ENCODE data around the gene IFI30. TPM values are rescaled to one million over a fixed set of nuclear protein-coding genes. Genes with fewer than 3 reads are reported as not detected.

IFI30 gene
- total RNA-seq, 4 donors from 2014 or later: 22.4 to 92.8 (median 42.9) TPM

GRCh38 chr19:18211683-18212082 lies 38.1 kb downstream of the IFI30 start:
- Histone ChIP-seq H3K36me3 (no peaks in the 10 kb centered on the region), H3K9me3 (no peaks in the 10 kb centered on the region), H3K27ac (replicated peaks in 1 of 4) (no peak overlapping the region), H3K4me3 (no peak overlapping the region), H3K4me1 (peaks cover 0 to 9% (median 7%) of the 10 kb centered on the region in 4 donors), H3K27me3 (peaks cover 0 to 24% (median 0%) of the 10 kb centered on the region in 4 donors)
- intact Hi-C loops (cut with DNase I): no loop called here
- TF ChIP-seq POLR2A (IDR thresholded peaks at IDR 0.05; ENCODE audit: low read depth) (no peak), CTCF (IDR thresholded peaks at IDR 0.05) (no peak), EP300 (IDR thresholded peaks at IDR 0.05) (no peak)
- no peak for DNase-seq (ENCODE audit: extremely low spot score)
- 92% methylated on average over 9 of the region's 14 CpGs for WGBS

- DNase-seq (ENCODE audit: extremely low spot score): no peak
- H3K27me3 ChIP-seq: peaks cover 0 to 14% (median 0%) of the 10 kb centered on the region in 4 donors
- intact Hi-C loops (cut with DNase I): no loop called here
- 70% methylated on average over 7 of the region's 7 CpGs for WGBS
- no peak overlapping the region for H3K27ac ChIP-seq (replicated peaks in 1 of 4)
- TF ChIP-seq POLR2A (IDR thresholded peaks at IDR 0.05; ENCODE audit: low read depth) (no peak), EP300 (IDR thresholded peaks at IDR 0.05) (no peak), POLR2AphosphoS5 (IDR thresholded peaks at IDR 0.05) (no peak), CTCF (IDR thresholded peaks at IDR 0.05) (no peak)
- H3K36me3 ChIP-seq: no peaks in the 10 kb centered on the region
- no peak overlapping the region for H3K4me3 ChIP-seq
- H3K4me1 ChIP-seq: no peaks in the 10 kb centered on the region
- no peaks in the 10 kb centered on the region for H3K9me3 ChIP-seq
Measured at GRCh38 chr19:18214779-18215433, 41.3 kb downstream of the IFI30 start.

GRCh38 chr19:18216789-18217188 lies 43.2 kb downstream of the IFI30 start:
- Histone ChIP-seq H3K27ac (replicated peaks in 1 of 4) (no peak overlapping the region), H3K4me1 (peaks cover 0 to 7% (median 5%) of the 10 kb centered on the region in 4 donors), H3K9me3 (no peaks in the 10 kb centered on the region), H3K4me3 (no peak overlapping the region), H3K36me3 (no peaks in the 10 kb centered on the region), H3K27me3 (peaks cover 0 to 26% (median 7%) of the 10 kb centered on the region in 4 donors)
- no peak for TF ChIP-seq CTCF (IDR thresholded peaks at IDR 0.05)
- TF ChIP-seq POLR2A (IDR thresholded peaks at IDR 0.05; ENCODE audit: low read depth): no peak
- TF ChIP-seq EP300 (IDR thresholded peaks at IDR 0.05): no peak
- TF ChIP-seq POLR2AphosphoS5 (IDR thresholded peaks at IDR 0.05): no peak
- DNase-seq (ENCODE audit: extremely low spot score): no peak
- intact Hi-C loops (cut with DNase I): no loop called here
- WGBS: 90% methylated on average over 4 of the region's 8 CpGs

GRCh38 chr19:18218159-18218558 lies 44.5 kb downstream of the IFI30 start:
- H3K36me3 ChIP-seq: no peaks in the 10 kb centered on the region
- intact Hi-C loops (cut with DNase I): no loop called here
- 94% methylated on average over 2 of the region's 17 CpGs for WGBS
- H3K27me3 ChIP-seq: peaks cover 0 to 26% (median 7%) of the 10 kb centered on the region in 4 donors
- TF ChIP-seq EP300 (IDR thresholded peaks at IDR 0.05) (no peak), POLR2AphosphoS5 (IDR thresholded peaks at IDR 0.05) (no peak), CTCF (IDR thresholded peaks at IDR 0.05) (no peak), POLR2A (IDR thresholded peaks at IDR 0.05; ENCODE audit: low read depth) (no peak)
- H3K4me1 ChIP-seq: peaks cover 0 to 7% (median 5%) of the 10 kb centered on the region in 4 donors
- H3K9me3 ChIP-seq: no peaks in the 10 kb centered on the region
- H3K4me3 ChIP-seq: no peak overlapping the region
- H3K27ac ChIP-seq (replicated peaks in 1 of 4): no peak overlapping the region
- no peak for DNase-seq (ENCODE audit: extremely low spot score)

- Histone ChIP-seq H3K9me3 (no peaks in the 10 kb centered on the region), H3K27me3 (peaks cover 0 to 26% (median 7%) of the 10 kb centered on the region in 4 donors), H3K27ac (replicated peaks in 1 of 4) (no peak overlapping the region), H3K4me1 (peaks cover 0 to 7% (median 5%) of the 10 kb centered on the region in 4 donors), H3K4me3 (no peak overlapping the region), H3K36me3 (no peaks in the 10 kb centered on the region)
- TF ChIP-seq EP300 (IDR thresholded peaks at IDR 0.05) (no peak), POLR2AphosphoS5 (IDR thresholded peaks at IDR 0.05) (no peak), POLR2A (IDR thresholded peaks at IDR 0.05; ENCODE audit: low read depth) (no peak), CTCF (IDR thresholded peaks at IDR 0.05) (no peak)
- 60% methylated on average over 2 of the region's 3 CpGs for WGBS
- intact Hi-C loops (cut with DNase I): no loop called here
- DNase-seq (ENCODE audit: extremely low spot score): no peak
Measured at GRCh38 chr19:18218600-18218999, 45.0 kb downstream of the IFI30 start.
